Rectal smooth muscle tissue (tissue), 1 donor: Measurements from ENCODE around the gene TNS3.

Experiments used
- H3K27ac ChIP-seq: one replicate; pipeline ENCODE4 v1.7.0; 2013; ENCODE audit warnings: low read depth, low read length, inconsistent platforms
- H3K27me3 ChIP-seq: one replicate; pipeline ENCODE4 v1.7.0; 2013; ENCODE audit warnings: low read length; ENCODE audit not compliant: control insufficient read depth, insufficient read depth
- H3K36me3 ChIP-seq: one replicate; pipeline ENCODE4 v1.7.0; 2013; ENCODE audit warnings: low read length; ENCODE audit not compliant: control insufficient read depth, insufficient read depth
- H3K4me1 ChIP-seq: one replicate; pipeline ENCODE4 v1.7.0; 2013; ENCODE audit warnings: low read length; ENCODE audit not compliant: control insufficient read depth, insufficient read depth
- H3K4me3 ChIP-seq: one replicate; pipeline ENCODE4 v1.7.0; 2013; ENCODE audit warnings: low read length
- H3K9ac ChIP-seq: one replicate; pipeline ENCODE4 v1.7.0; 2013; ENCODE audit warnings: low read length

The TNS3 gene

DNA sequence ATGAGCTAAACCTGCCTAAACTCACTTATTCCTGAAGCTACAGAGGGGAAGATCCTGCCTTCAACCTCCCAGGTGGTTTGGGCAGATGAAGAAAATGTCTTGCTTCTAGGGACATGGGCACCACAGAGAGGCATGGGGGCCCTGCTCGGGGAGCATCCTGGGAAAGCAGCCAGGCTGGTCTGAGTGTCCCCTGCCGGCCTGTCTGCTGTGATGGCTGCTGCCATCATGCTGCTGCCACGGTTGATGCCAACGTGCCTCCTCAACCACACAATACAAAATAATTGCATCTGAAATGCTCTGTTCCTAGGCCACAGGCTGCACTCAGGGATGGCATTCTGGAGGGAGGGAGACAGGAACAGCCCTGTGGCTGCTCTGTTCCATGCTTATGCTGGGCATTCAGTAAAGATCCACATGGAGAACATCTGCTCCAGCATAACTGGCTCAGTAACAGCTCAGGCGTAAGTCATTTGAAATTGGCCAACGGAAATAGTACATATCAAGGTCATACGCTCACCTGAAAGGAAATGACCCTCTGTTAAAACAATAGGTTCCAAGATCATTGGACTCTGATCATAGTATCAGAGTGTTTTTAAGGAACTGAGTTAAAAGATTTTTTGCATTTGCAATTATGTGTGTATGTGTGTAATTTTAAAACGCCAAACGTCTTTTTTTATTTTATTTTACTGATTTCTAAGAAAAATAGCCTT is 299.0 kb downstream of the TNS3 start:
- Histone ChIP-seq H3K27me3 (no peaks in the 10 kb centered on the region), H3K4me1 (no peaks in the 10 kb centered on the region), H3K4me3 (no peak overlapping the region), H3K36me3 (peaks cover 37% of the 10 kb centered on the region), H3K9ac (no peak overlapping the region), H3K27ac (no peak overlapping the region)

DNA sequence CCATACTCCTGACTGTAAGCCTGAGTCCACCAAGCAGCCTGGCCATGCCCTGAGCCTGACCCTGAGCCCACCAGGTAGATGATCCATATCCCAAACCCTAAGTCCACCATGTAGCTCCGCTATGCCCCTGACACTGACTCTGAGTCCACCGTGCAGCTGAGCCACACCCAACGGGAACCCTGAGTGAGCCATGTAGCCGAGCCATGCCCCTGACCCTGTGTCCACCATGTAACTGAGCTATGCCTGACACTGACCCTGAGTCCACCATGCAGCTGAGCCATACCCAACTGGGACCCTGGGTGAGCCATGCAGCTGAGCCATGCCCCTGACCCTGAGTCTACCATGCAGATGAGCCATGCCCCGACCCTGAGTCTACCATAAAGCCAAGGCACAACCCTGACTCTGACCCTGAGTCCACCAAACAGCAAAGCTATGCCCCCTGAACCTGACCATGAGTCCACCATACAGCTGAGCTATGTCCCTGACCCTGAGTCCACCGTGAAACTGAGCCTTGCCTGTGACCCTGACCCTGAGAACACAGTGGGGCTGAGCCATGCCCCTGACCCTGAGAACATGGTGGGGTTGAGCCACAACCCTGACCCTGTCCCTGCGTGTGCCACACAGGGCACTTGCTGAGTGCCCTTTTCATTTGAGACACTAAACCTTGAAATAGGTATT is 299.8 kb downstream of the TNS3 start:
- Histone ChIP-seq H3K27me3 (no peaks in the 10 kb centered on the region), H3K36me3 (peaks cover 34% of the 10 kb centered on the region), H3K27ac (no peak overlapping the region), H3K4me3 (no peak overlapping the region), H3K4me1 (no peaks in the 10 kb centered on the region), H3K9ac (no peak overlapping the region)

DNA sequence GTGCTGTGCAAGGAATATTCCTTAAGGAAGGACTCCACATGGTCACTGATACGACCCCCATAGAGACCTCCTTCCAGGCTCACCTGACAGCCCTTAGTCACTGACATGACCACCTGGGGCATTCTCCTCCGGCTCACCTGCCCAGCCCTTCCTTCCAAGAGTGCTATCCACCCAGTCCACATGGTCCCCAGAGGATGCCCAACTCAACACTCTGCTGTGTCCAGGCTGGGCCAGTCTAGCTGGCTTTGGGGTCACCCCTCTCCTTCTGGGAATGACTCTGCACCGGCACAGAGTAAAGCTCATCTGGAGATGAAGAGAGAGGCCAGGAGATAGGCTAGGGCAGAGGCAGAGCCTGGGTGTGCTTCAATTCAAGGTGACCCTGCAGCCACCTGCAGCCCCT is 300.8 kb downstream of the TNS3 start:
- Histone ChIP-seq H3K27ac (no peak overlapping the region), H3K4me1 (no peaks in the 10 kb centered on the region), H3K36me3 (peaks cover 37% of the 10 kb centered on the region), H3K27me3 (no peaks in the 10 kb centered on the region), H3K4me3 (no peak overlapping the region), H3K9ac (no peak overlapping the region)

DNA sequence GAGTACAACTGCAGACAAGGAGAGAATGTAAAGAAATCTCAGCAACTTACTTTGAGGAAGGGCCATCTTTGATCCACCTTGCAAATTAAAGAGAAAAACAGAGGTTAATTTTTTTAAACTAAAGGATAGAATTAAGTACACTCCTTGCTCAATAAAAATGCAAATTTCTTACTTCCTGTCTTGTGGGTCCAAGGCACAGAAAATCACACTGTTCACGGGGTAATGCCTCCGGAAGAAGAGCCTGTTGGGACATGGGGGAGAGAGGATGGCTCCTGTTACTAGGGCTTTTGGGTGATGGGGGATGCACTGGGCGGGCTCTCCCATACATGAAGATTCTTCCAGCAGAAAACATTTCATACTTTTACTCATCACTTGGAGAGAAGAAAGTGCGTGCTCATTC is 301.8 kb downstream of the TNS3 start:
- H3K27me3 ChIP-seq: no peaks in the 10 kb centered on the region
- no peak overlapping the region for H3K27ac ChIP-seq
- no peak overlapping the region for H3K9ac ChIP-seq
- no peak overlapping the region for H3K4me3 ChIP-seq
- H3K36me3 ChIP-seq: peaks cover 39% of the 10 kb centered on the region
- no peaks in the 10 kb centered on the region for H3K4me1 ChIP-seq

DNA sequence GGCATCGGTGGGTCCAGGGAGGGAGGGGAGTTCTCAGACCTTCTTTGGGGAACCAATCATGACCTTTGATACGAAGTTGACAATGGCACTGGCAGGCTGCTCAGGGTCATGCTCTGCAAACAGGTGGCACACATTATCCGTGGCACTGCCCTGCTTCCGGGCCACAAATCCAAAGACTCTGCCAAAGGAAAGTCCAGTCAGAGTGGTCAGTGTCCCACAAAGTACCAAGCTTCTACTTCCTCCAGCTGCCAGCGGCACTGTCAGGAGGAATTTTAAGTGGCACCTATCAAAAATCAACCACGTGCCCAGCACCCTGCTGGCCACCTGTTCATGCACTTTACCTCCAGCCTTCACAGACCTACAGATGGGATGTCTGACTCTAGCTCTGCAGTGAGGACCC is 303.9 kb downstream of the TNS3 start:
- peaks cover 24% of the 10 kb centered on the region for H3K36me3 ChIP-seq
- no peaks in the 10 kb centered on the region for H3K27me3 ChIP-seq
- no peak overlapping the region for H3K27ac ChIP-seq
- H3K4me3 ChIP-seq: no peak overlapping the region
- no peaks in the 10 kb centered on the region for H3K4me1 ChIP-seq
- no peak overlapping the region for H3K9ac ChIP-seq

DNA sequence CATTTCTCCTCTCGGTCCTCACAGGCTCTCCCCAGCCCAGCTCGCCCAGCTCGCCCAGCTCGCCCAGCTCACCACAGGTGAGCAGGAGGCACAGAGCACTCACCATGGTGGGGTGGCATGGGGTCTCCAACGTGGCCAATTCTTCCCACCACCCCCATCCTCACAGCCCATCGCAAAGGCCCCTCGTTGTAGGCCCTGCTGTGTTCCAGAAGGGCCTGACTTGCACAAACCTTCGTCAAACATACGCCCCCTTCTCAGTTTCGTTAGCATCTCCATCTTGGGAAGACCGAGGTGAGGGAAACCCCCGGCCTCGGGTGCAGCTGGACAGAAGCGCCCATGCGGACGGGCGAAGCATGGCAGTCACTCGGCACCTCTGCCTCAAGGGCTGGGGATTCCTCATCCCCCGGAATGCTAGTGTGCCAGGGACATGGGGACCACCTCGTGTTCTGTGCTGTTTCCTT is 304.6 kb downstream of the TNS3 start:
- no peaks in the 10 kb centered on the region for H3K27me3 ChIP-seq
- H3K9ac ChIP-seq: no peak overlapping the region
- no peak overlapping the region for H3K27ac ChIP-seq
- no peak overlapping the region for H3K4me3 ChIP-seq
- H3K4me1 ChIP-seq: no peaks in the 10 kb centered on the region
- H3K36me3 ChIP-seq: peaks cover 17% of the 10 kb centered on the region

DNA sequence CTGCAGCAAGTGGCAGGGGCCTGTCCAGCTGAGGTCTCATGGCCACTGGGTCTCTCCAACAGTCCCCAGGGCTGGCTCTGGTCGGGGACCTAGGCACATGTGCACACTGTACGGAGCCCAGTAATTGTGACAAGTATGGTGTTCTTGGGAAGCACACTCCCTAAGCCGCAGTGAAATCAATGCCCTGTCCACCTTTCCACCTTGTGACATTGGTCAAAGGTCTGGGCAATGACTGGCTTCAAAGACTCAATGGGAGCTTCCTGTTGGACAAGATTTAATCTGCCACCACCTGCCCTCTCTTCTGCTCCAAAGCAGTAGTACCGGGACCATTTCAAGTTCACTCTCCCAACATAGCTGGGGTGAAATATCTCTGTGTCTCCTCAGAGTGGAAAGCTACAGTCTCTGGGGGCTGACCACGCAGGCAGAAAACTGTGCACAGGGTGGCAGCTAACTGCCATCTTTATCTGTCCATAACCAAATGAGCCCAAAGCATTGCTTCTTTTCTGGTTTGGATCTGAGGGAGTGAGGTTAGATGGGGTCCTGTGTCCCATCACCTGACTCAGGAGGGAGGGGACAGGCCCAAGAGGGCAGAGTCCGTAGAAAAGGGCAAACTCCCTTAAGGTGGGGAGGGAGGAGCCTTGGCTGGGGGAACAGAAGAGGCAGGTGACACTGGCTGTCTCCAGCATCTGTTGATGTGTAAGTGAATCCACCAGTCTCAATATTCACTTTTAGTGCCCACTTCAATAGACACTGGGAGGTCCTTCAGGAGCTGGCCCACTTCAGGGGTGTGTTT is 307.7 kb downstream of the TNS3 start:
- Histone ChIP-seq H3K9ac (no peak overlapping the region), H3K27me3 (no peaks in the 10 kb centered on the region), H3K4me1 (no peaks in the 10 kb centered on the region), H3K4me3 (no peak overlapping the region), H3K27ac (no peak overlapping the region), H3K36me3 (peaks cover 9% of the 10 kb centered on the region)

DNA sequence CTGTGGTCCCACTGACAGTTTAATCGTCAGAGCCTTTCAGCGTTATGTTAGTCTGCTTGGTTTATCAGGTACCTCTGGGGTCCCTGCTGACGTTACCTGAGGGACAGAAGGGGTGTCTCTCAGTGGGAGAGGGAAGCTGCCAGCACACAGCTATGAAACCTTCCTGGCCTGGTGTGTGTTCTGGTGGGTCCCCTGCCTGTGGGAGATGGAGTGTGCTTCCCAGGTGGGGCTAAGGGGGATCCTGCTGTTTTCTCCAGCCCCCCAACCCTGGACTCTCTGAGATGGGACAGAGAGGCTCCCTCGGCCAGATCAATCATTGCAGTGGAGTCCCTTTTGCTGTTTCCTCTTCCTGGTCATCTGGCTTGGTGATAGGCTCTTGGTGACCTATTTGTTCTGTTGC is 308.8 kb downstream of the TNS3 start:
- H3K27ac ChIP-seq: no peak overlapping the region
- H3K4me3 ChIP-seq: no peak overlapping the region
- no peaks in the 10 kb centered on the region for H3K27me3 ChIP-seq
- H3K9ac ChIP-seq: no peak overlapping the region
- no peaks in the 10 kb centered on the region for H3K4me1 ChIP-seq
- H3K36me3 ChIP-seq: peaks cover 5% of the 10 kb centered on the region

DNA sequence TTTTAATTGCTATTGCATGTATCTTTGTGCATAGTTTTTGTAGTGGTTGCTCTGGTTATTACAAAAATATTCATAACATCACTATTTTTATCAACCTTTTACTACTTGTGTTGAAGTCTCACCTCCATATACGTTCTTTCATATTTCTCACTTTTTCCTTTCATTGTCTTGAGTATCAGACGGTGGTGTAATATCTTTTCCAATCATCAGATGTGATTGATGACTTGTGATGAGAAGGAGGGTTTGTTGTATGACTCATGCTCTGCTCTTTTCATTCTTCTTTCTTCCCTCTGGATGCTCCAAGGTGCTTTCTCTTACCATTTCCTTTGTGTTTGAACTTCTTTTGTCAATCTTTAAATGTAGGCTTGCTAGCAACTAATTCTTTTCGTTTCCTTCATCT is 310.2 kb downstream of the TNS3 start:
- Histone ChIP-seq H3K9ac (no peak overlapping the region), H3K4me1 (no peaks in the 10 kb centered on the region), H3K4me3 (no peak overlapping the region), H3K27ac (no peak overlapping the region), H3K36me3 (peaks cover 5% of the 10 kb centered on the region), H3K27me3 (no peaks in the 10 kb centered on the region)

DNA sequence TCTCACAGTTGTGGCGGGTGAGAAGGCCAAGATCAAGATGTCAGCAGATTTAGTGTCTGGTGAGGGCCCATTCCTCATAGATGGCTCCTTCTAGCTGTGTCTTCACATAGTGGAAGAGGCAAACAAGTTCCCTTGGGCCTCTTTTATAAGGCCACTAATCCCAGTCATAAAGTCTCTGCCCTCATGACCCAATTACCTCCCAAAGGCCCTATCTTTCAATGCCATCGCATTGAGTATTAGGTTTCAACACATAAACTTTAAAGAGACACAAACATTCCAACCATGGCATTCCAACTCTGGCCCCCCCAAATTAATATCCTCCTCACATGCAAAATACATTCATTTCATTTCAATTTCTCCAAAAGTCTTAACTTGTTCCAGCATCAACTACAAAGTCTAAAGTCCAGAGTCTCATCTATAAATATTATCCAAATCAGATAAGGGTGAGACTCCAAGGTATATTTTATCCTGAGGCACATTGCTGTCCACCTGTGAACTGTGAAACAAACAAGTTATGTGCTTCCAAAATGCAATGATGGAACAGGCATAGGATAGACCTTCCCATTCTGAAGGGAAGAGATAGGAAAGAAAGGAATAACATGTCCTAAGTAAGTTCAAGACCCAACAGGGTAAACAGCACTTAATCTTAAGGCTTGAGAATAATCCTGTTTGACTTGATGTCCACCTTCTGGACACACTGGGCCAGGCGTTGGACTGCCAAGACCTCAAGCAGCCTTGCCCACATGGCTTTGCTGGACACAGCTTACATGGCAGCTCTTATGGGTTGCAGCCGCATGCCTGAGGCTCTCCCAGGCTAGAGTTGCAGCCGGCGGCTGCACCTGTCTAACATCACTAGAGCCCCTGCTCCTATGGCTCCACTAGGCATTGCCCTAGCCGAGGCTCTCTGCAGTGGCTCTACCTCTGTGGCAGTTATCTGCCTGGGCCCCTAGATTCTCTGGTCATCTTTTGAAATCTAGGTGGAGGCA is 312.8 kb downstream of the TNS3 start:
- Histone ChIP-seq H3K4me1 (no peaks in the 10 kb centered on the region), H3K36me3 (no peaks in the 10 kb centered on the region), H3K9ac (no peak overlapping the region), H3K4me3 (no peak overlapping the region), H3K27me3 (no peaks in the 10 kb centered on the region), H3K27ac (no peak overlapping the region)

DNA sequence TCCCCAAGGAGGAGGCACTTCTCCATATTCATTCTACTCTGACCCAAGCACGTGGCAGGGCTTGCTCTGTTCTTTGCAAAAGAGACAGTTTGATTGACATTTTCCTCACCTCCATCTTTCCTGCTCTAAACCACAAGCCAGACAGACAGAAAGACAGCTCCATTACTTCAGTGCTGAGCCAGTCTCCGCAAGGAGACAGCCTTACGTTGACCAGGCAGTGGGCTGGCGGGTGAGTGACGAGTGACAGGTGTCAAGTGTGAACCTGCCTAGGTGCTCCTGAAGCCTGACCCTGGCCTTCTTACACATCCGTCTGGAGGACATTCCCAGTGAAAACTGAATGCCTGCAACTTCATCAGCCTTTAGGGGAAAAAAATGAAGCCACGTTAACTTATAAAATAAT is 314.6 kb downstream of the TNS3 start:
- no peak overlapping the region for H3K9ac ChIP-seq
- H3K36me3 ChIP-seq: no peaks in the 10 kb centered on the region
- no peaks in the 10 kb centered on the region for H3K4me1 ChIP-seq
- no peaks in the 10 kb centered on the region for H3K27me3 ChIP-seq
- H3K4me3 ChIP-seq: no peak overlapping the region
- H3K27ac ChIP-seq: no peak overlapping the region

DNA sequence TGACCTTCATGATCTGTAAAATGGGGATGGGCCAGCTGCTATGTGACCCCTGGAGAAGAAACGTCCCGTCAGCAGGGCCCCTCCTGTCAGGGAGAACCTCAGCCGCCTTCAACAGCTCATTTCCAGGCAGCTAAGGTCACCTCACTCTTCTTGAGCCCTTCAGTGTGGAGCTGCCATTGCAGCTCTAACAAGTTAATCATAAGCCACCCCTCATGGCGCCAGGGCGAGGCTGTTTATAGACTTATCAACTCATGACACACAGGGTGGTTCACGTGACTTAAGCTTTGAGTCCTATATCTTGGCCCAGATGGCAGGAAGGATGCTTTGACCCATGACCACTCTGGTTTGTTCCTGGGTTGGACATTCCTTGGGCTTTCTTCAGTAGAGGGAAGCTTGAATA is 315.1 kb downstream of the TNS3 start:
- H3K36me3 ChIP-seq: no peaks in the 10 kb centered on the region
- H3K27ac ChIP-seq: no peak overlapping the region
- no peak overlapping the region for H3K4me3 ChIP-seq
- H3K4me1 ChIP-seq: no peaks in the 10 kb centered on the region
- H3K27me3 ChIP-seq: no peaks in the 10 kb centered on the region
- no peak overlapping the region for H3K9ac ChIP-seq
